Gastroesophageal sphincter (tissue), 4 donors: ENCODE results near the gene GPR180. TPM values are rescaled to one million over a fixed set of nuclear protein-coding genes. Genes with fewer than 3 reads are reported as not detected.
"Not testable (repeated sequence)": the region's sequence is repeated elsewhere in the genome, so short reads cannot be mapped to it uniquely, and the experiment has no call there.

Experiments used
- ATAC-seq: fragments of 150-250 bp; one replicate; pipeline ENCODE4 v1.9.1; 2016; ENCODE audit warnings: mild to moderate bottlenecking, moderate library complexity
- H3K27ac ChIP-seq, 4 donors: fragments of 200-600 bp; sonication (generic) in 3 of 4; 1 replicate in 3 of 4; 2 replicates in 1 of 4; pipeline ENCODE4 v1.5.1; 2016 to 2019
- H3K27me3 ChIP-seq: fragments of 200-600 bp; sonication (generic); one replicate; pipeline ENCODE4 v1.5.1; 2019
- H3K36me3 ChIP-seq, 2 donors: fragments of 200-600 bp; sonication (generic); one replicate each; pipeline ENCODE4 v1.5.1; 2019; ENCODE audit warnings: control low read depth in 1 of 2
- H3K4me1 ChIP-seq, 3 donors: fragments of 200-600 bp; sonication (generic); 1 replicate in 2 of 3; 2 replicates in 1 of 3; pipeline ENCODE4 v1.5.1; 2016 to 2019; ENCODE audit warnings: control low read depth in 2 of 3
- H3K4me3 ChIP-seq, 2 donors: fragments of 200-600 bp; sonication (generic); one replicate each; pipeline ENCODE4 v1.5.1; 2019; ENCODE audit warnings: mild to moderate bottlenecking in 1 of 2, moderate library complexity in 1 of 2
- H3K9me3 ChIP-seq, 3 donors: fragments of 200-600 bp; sonication (generic); one replicate each; pipeline ENCODE4 v1.5.1; 2017 to 2019; ENCODE audit warnings: control low read depth in 2 of 3
- EP300 ChIP-seq: sonication (generic); formaldehyde crosslinking; IDR thresholded peaks from one replicate; pipeline ENCODE4 v1.6.1; 2017; ENCODE audit warnings: antibody characterized with exemption, mild to moderate bottlenecking
- POLR2A ChIP-seq, 2 donors: fragments of 450-650 bp; IDR thresholded peaks; one replicate each; pipeline ENCODE4 v1.6.1; 2017; ENCODE audit warnings: antibody characterized with exemption in 2 of 2, mild to moderate bottlenecking in 2 of 2, moderate library complexity in 1 of 2
- POLR2AphosphoS5 ChIP-seq: sonication (generic); formaldehyde crosslinking; IDR thresholded peaks from one replicate; pipeline ENCODE4 v1.6.1; 2017; ENCODE audit warnings: antibody characterized with exemption
- WGBS, 2 donors: methylation state at CpG; one replicate each; pipeline ENCODE4 v1.1.5; 2018; ENCODE audit warnings: low coverage in 1 of 2; 5-methylcytosine and 5-hydroxymethylcytosine counted together
- total RNA-seq, 4 donors: library from RNA; depleted of rRNA; stranded (reverse); fragments of >200 nt; gene quantifications; one replicate each; pipeline ENCODE4 v1.1.0, GENCODE V29; 2016
- TF ChIP-seq, protein P1 (sequence below), 4 experiments: fragments of 200-600 bp in 2 of 4; fragments of 450-650 bp in 2 of 4; sonication (generic) in 1 of 4; IDR thresholded peaks; one replicate each; pipeline ENCODE4 v1.5.1; 2017 to 2019; ENCODE audit warnings: antibody characterized with exemption in 4 of 4, mild to moderate bottlenecking in 2 of 4, moderate library complexity in 2 of 4

The GPR180 gene
- total RNA-seq, 4 donors from 2014 or later, result 3.4 to 6.4 (median 5.5) TPM

GRCh38 chr13:94620286-94620896 lies 18.7 kb downstream of the GPR180 start:
- Histone ChIP-seq H3K4me3 (no peak overlapping the region), H3K4me1 (no peaks in the 10 kb centered on the region), H3K27me3 (no peaks in the 10 kb centered on the region), H3K27ac (no peak overlapping the region), H3K36me3 (peaks cover 0 to 37% of the 10 kb centered on the region in 2 donors), H3K9me3 (no peaks in the 10 kb centered on the region)
- TF ChIP-seq, protein P1, sequence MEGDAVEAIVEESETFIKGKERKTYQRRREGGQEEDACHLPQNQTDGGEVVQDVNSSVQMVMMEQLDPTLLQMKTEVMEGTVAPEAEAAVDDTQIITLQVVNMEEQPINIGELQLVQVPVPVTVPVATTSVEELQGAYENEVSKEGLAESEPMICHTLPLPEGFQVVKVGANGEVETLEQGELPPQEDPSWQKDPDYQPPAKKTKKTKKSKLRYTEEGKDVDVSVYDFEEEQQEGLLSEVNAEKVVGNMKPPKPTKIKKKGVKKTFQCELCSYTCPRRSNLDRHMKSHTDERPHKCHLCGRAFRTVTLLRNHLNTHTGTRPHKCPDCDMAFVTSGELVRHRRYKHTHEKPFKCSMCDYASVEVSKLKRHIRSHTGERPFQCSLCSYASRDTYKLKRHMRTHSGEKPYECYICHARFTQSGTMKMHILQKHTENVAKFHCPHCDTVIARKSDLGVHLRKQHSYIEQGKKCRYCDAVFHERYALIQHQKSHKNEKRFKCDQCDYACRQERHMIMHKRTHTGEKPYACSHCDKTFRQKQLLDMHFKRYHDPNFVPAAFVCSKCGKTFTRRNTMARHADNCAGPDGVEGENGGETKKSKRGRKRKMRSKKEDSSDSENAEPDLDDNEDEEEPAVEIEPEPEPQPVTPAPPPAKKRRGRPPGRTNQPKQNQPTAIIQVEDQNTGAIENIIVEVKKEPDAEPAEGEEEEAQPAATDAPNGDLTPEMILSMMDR (IDR thresholded peaks at IDR 0.05), result peak in 3 of 4 experiments; percentile 28 to 37 (median 32)
- no peak for TF ChIP-seq POLR2AphosphoS5
- no peak for ATAC-seq
- 88 to 91% methylated on average over 2 of the region's 2 CpGs for WGBS, 2 donors

DNA sequence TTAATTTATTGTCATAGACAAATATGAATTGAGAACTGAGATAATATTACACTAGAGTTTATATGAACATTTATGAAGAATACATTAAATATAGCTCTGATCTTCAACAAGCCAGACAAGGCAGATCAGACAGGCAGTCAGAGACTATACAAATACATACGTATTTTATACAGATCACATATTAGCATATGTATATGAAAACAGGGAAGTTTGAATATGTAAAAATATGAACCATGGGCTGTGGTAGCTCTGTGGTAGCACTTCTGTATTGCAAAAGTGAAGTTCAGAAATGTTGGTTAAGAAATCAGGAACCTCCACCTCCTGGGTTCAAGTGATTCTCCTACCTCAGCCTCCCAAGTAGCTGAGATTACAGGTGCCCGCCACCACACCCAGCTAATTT lies 20.7 kb downstream of the GPR180 start:
- WGBS, 2 donors, result 74 to 100% methylated on average over 1 to 2 of the region's 2 CpGs
- Histone ChIP-seq H3K4me3 (no peak overlapping the region), H3K27ac (no peak overlapping the region), H3K36me3 (peaks cover 5 to 52% of the 10 kb centered on the region in 2 donors), H3K27me3 (no peaks in the 10 kb centered on the region), H3K4me1 (no peaks in the 10 kb centered on the region), H3K9me3 (no peaks in the 10 kb centered on the region)
- TF ChIP-seq, protein P1 (IDR thresholded peaks at IDR 0.05), result no peak
- no peak for TF ChIP-seq EP300
- TF ChIP-seq POLR2AphosphoS5, result no peak
- TF ChIP-seq POLR2A (IDR thresholded peaks at IDR 0.05), result no peak
- no peak for ATAC-seq

- no peaks in the 10 kb centered on the region for H3K27me3 ChIP-seq
- TF ChIP-seq EP300, result no peak
- TF ChIP-seq POLR2AphosphoS5, result no peak
- TF ChIP-seq, protein P1 (IDR thresholded peaks at IDR 0.05), result no peak
- TF ChIP-seq POLR2A (IDR thresholded peaks at IDR 0.05), result no peak
- no peak for ATAC-seq
- 84 to 94% methylated on average over 3 of the region's 4 CpGs for WGBS, 2 donors
- no peaks in the 10 kb centered on the region for H3K4me1 ChIP-seq
- no peaks in the 10 kb centered on the region for H3K9me3 ChIP-seq
- no peak overlapping the region for H3K27ac ChIP-seq
- peaks cover 5 to 59% of the 10 kb centered on the region in 2 donors for H3K36me3 ChIP-seq
- H3K4me3 ChIP-seq, result no peak overlapping the region
Observed at GRCh38 chr13:94623316-94623715, 21.7 kb downstream of the GPR180 start.

GRCh38 chr13:94630858-94631257 lies 29.2 kb downstream of the GPR180 start:
- Histone ChIP-seq H3K9me3 (no peaks in the 10 kb centered on the region), H3K27ac (no peak overlapping the region), H3K36me3 (peaks cover 5 to 23% of the 10 kb centered on the region in 2 donors), H3K4me3 (no peak overlapping the region), H3K4me1 (no peaks in the 10 kb centered on the region), H3K27me3 (no peaks in the 10 kb centered on the region)
- 85% methylated on average over 2 of the region's 2 CpGs; no CpG with 5 or more reads in 1 of the 2 donors for WGBS, 2 donors
- no peak for TF ChIP-seq POLR2A (IDR thresholded peaks at IDR 0.05)
- TF ChIP-seq, protein P1 (IDR thresholded peaks at IDR 0.05), result no peak
- TF ChIP-seq POLR2AphosphoS5, result no peak
- TF ChIP-seq EP300, result no peak
- no peak for ATAC-seq

DNA sequence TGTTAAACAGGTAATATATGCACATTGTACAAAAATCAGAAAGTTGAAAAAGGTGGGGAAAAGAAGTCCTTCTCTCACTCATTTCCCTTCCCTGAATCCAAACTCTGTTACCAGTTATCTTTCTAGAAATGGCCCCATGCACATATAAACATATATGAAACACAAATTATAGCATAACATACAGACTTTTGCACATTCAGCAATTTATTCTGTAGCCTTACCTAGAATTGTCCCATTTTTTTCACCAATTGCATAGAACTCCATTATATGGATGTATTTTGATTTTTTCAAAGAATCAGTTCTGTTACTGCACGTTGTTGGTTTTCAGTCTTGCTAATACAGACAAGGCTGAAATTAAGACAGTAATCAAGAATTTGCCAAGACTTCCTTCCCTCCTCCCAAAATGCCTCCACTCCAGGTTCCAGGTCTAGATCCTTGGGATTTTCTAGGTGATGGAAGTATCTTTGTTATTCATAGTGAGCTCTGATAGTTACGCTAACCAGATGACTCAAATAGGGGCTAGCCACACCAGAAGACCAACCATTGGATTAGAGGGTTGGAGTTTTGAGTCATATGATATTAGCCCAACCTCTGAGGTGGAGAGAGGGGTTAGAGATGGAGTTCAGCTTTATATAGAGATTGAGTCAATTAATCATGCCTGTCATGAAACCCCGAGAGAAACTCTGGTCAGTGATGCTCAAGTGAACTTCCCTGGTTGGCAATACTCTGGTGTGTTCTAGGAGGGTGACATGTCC lies 30.7 kb downstream of the GPR180 start:
- Histone ChIP-seq H3K27ac (no peak overlapping the region), H3K9me3 (no peaks in the 10 kb centered on the region), H3K4me3 (no peak overlapping the region), H3K27me3 (no peaks in the 10 kb centered on the region), H3K36me3 (peaks cover 0 to 12% of the 10 kb centered on the region in 2 donors), H3K4me1 (no peaks in the 10 kb centered on the region)
- TF ChIP-seq POLR2AphosphoS5 (no peak), POLR2A (IDR thresholded peaks at IDR 0.05) (no peak), EP300 (no peak)
- TF ChIP-seq, protein P1 (IDR thresholded peaks at IDR 0.05), result no peak
- WGBS, 2 donors, result 92 to 93% methylated on average over 3 of the region's 3 CpGs
- no peak for ATAC-seq

- H3K4me1 ChIP-seq, H3K9me3 ChIP-seq, H3K27me3 ChIP-seq, H3K27ac ChIP-seq, ATAC-seq, H3K4me3 ChIP-seq, H3K36me3 ChIP-seq: not testable (repeated sequence)
- 81 to 94% methylated on average over 4 to 5 of the region's 5 CpGs for WGBS, 2 donors
Observed at GRCh38 chr13:94636096-94636495, 34.4 kb downstream of the GPR180 start.
